Left lung (tissue), 14 donors: ENCODE measurements around the gene SLC22A1. TPM values are rescaled to one million over a fixed set of nuclear protein-coding genes. Genes with fewer than 3 reads are reported as not detected.

Experiments used
- ATAC-seq: fragments of 200-7000 bp; cut with Tn5 transposase; one replicate; pipeline ENCODE4 v1.9.1; 2020; ENCODE audit warnings: moderate library complexity
- DNase-seq, 4 donors: peaks; one replicate each; pipeline ENCODE4 v3.0.0-alpha.2; 2013 to 2020
- H3K27ac ChIP-seq, 2 donors: fragments of 200-600 bp; sonication (generic) in 1 of 2; one replicate each; pipeline versions ENCODE4 v1.5.0 to v1.8.0; 2020 to 2021
- H3K27me3 ChIP-seq, 2 donors: fragments of 200-600 bp; sonication (generic) in 1 of 2; one replicate each; pipeline versions ENCODE4 v1.5.0 to v1.8.0; 2020 to 2021
- H3K36me3 ChIP-seq, 2 donors: fragments of 200-600 bp; sonication (generic) in 1 of 2; one replicate each; pipeline versions ENCODE4 v1.5.0 to v1.8.0; 2020 to 2021
- H3K4me1 ChIP-seq, 2 donors: fragments of 200-600 bp; one replicate each; pipeline ENCODE4 v1.8.0; 2021
- H3K4me3 ChIP-seq, 2 donors: fragments of 200-600 bp; sonication (generic) in 1 of 2; one replicate each; pipeline versions ENCODE4 v1.5.0 to v1.8.0; 2020 to 2021; ENCODE audit warnings: mild to moderate bottlenecking in 1 of 2
- H3K9me3 ChIP-seq, 2 donors: fragments of 200-600 bp; sonication (generic) in 1 of 2; one replicate each; pipeline versions ENCODE4 v1.5.0 to v1.8.0; 2020 to 2021
- CTCF ChIP-seq, 2 donors: fragments of 200-600 bp; sonication (generic) in 1 of 2; IDR thresholded peaks; one replicate each; pipeline versions ENCODE4 v1.5.0 to v1.8.0; 2021; ENCODE audit warnings: antibody characterized with exemption in 2 of 2
- intact Hi-C, 2 donors: fragments of 100-400 bp; cut with DNase I; formaldehyde crosslinking; loops; one replicate each; pipeline versions ENCODE4 v1.11.2 to v1.14.2; 2022
- long read RNA-seq, 12 donors: library from polyadenylated mRNA in 2 of 12; unstranded in 2 of 12; transcript quantifications; one replicate each; pipeline ENCODE4 v2.0.0 and lab custom pipeline, GENCODE V29; 2019 to 2026
- polyA plus RNA-seq, 6 donors: library from polyadenylated mRNA; unstranded; fragments of 120-200 nt; gene quantifications; one replicate each; pipeline ENCODE4 v1.2.1, GENCODE V29; 2013; ENCODE audit not compliant: insufficient read length in 6 of 6
- total RNA-seq, 2 donors: library from RNA; stranded (reverse); fragmentation: NEBNext Ultra II Directional; extraction: Animal tissue kit (Norgen Biotek cat#: 25700); gene quantifications; one replicate each; pipeline ENCODE4 v1.2.1, GENCODE V29; 2021
- donor health status: DM: no; HTN: yes; CAD: no.
- donor health status: DM: no; HTN: no; CAD: no.

Gene SLC22A1
- 1 to 10 TPM in 1 of 2 donors, under 1 TPM in 1; 0.41 to 2.7 TPM for total RNA-seq
- polyA plus RNA-seq, result under 1 TPM; 0.24 to 0.63 (median 0.43) TPM
- long read RNA-seq, donor 1, result 0 reads
- long read RNA-seq, donor 2, result 0 reads
- long read RNA-seq, donor 3, result 0 reads
- long read RNA-seq, donor 4, result 0 reads
- long read RNA-seq, donor 5, result 0 reads
- long read RNA-seq, donor 6, result 0 reads
- long read RNA-seq, donor 7, result 0 reads
- long read RNA-seq, donor 8, result 0 reads
- long read RNA-seq, donor 9, result 0 reads
- long read RNA-seq, donor 10, result 0 reads
- long read RNA-seq, donor 11, result 0 reads
- long read RNA-seq, donor 12, result 0 reads

- Histone ChIP-seq H3K27ac (no peak within 1 kb of the TSS), H3K9me3 (peaks cover 0 to 6% of the 10 kb centered on the region in 2 donors), H3K4me3 (no peak within 1 kb of the TSS), H3K27me3 (no peaks in the 10 kb centered on the region), H3K36me3 (peaks cover 0 to 16% of the 10 kb centered on the region in 2 donors), H3K4me1 (no peaks in the 10 kb centered on the region)
- intact Hi-C loops, result no loop called here
- ATAC-seq (no peak), DNase-seq (no peak)
- TF ChIP-seq CTCF (IDR thresholded peaks at IDR 0.05), result no peak
Observed at GRCh38 chr6:160121558-160121957, at the start of gene SLC22A1. Gene SLC22A1 (plus strand): TSS chr6:160121815. CDS start chr6:160121936, 121 bp downstream.

- Histone ChIP-seq H3K4me3 (no peak overlapping the region), H3K4me1 (no peaks in the 10 kb centered on the region), H3K36me3 (peaks cover 0 to 100% of the 10 kb centered on the region in 2 donors), H3K27ac (no peak overlapping the region), H3K27me3 (no peaks in the 10 kb centered on the region), H3K9me3 (no peaks in the 10 kb centered on the region)
- no peak for TF ChIP-seq CTCF (IDR thresholded peaks at IDR 0.05)
- ATAC-seq (no peak), DNase-seq (no peak)
- intact Hi-C loops, result no loop called here
Observed at GRCh38 chr6:160073272-160073671, 48.3 kb upstream of the SLC22A1 start.

DNA sequence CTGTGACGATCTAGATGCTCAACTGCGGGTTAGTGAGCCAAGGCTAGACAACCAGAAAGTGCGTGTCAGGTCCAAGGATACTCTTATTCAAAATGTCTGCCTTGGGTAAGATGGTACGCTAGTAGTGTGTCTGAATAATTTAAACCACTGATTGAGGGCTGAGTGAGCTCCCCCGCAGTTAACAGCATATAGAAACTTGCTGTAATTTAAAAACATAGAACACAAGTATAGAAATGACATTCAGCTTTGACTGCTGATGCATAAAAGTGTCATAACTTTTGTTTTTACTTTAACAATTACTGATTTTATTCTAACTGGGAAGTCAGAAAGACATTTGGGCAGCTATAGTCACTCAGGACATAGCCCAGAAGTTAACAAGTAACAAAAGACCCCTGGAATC, 45.6 kb upstream of the SLC22A1 start:
- Histone ChIP-seq H3K27me3 (no peaks in the 10 kb centered on the region), H3K36me3 (peaks cover 4 to 100% of the 10 kb centered on the region in 2 donors), H3K4me3 (no peak overlapping the region), H3K9me3 (no peaks in the 10 kb centered on the region), H3K27ac (no peak overlapping the region), H3K4me1 (no peaks in the 10 kb centered on the region)
- no peak for TF ChIP-seq CTCF (IDR thresholded peaks at IDR 0.05)
- no peak for DNase-seq
- ATAC-seq, result no peak
- intact Hi-C loops, result no loop called here

DNA sequence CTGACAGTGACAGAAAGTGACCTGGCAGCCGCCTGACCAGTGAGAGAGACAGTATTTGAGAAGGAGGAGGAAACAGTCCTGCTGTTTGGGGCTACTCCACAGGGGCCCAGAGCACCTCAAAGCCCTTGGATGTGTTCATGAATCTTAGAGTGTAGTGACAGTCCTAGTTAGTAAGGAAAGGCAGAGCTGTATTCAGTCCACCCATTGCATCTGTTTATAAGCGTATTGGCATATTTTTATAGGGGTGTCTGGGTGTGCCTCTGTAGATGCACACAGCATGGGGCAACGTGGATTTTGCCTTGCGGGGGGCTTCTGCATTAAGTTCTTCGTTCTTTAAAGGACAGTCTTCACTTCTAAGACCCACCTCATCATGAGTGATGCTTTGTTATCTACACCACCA, 44.6 kb upstream of the SLC22A1 start:
- Histone ChIP-seq H3K9me3 (no peaks in the 10 kb centered on the region), H3K27me3 (no peaks in the 10 kb centered on the region), H3K4me3 (no peak overlapping the region), H3K27ac (no peak overlapping the region), H3K4me1 (no peaks in the 10 kb centered on the region), H3K36me3 (peaks cover 4 to 100% of the 10 kb centered on the region in 2 donors)
- no peak for TF ChIP-seq CTCF (IDR thresholded peaks at IDR 0.05)
- no peak for ATAC-seq
- no peak for DNase-seq
- intact Hi-C loops, result no loop called here

DNA sequence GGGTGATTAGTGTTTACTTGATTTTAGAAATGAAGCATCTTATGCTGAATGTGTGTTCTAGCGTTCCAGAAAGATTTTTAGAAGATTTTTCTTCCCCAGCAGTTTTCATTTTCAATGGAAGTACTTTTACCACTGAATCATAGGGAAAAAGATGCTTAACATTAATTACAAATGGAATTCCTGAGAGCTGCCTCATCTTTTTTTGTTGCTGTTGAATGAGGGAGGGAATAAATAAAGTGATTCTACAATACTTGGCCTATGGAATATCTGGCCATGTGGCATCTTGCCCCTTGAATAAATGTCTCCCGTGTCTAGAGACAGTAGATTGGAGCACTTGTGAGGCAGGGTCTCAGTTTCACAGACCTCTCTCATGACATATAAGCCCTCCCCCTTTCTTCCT, 44.1 kb upstream of the SLC22A1 start:
- Histone ChIP-seq H3K9me3 (no peaks in the 10 kb centered on the region), H3K4me3 (no peak overlapping the region), H3K27me3 (no peaks in the 10 kb centered on the region), H3K36me3 (peaks cover 4 to 100% of the 10 kb centered on the region in 2 donors), H3K4me1 (no peaks in the 10 kb centered on the region), H3K27ac (no peak overlapping the region)
- no peak for ATAC-seq
- no peak for DNase-seq
- intact Hi-C loops, result no loop called here
- TF ChIP-seq CTCF (IDR thresholded peaks at IDR 0.05), result no peak
